HK-2 (cell line): Measurements from ENCODE around the gene CRISP2.
"Not testable (repeated sequence)": the region's sequence is repeated elsewhere in the genome, so short reads cannot be mapped to it uniquely, and the experiment has no call there.

Source experiments
- DNase-seq: peaks from one replicate; pipeline ENCODE4 v3.0.0-alpha.2; 2018; ENCODE audit not compliant: unreplicated experiment

CRISP2 gene

GRCh38 chr6:49713346-49713745, at the start of gene CRISP2:
TSS of gene CRISP2 (minus strand) at chr6:49713543. CDS start at chr6:49709196, 4,347 bp downstream.
- no peak for DNase-seq

GRCh38 chr6:49744259-49744658, 30.9 kb upstream of the CRISP2 start, which contains the start of gene CRISP3:
TSS of gene CRISP3 (minus strand) at chr6:49744388. CDS start at chr6:49744367, 21 bp downstream.
- no peak for DNase-seq

- no peak for DNase-seq
Observed at GRCh38 chr6:49743429-49743828, 30.1 kb upstream of the CRISP2 start.

GRCh38 chr6:49739423-49739822, 26.1 kb upstream of the CRISP2 start:
- DNase-seq: no peak

GRCh38 chr6:49736017-49736508, 22.7 kb upstream of the CRISP2 start:
- DNase-seq: no peak

GRCh38 chr6:49733680-49734079, 20.3 kb upstream of the CRISP2 start:
- DNase-seq: no peak

GRCh38 chr6:49732781-49733180, 19.4 kb upstream of the CRISP2 start:
- no peak for DNase-seq

- no peak for DNase-seq
Observed at GRCh38 chr6:49730251-49730650, 16.9 kb upstream of the CRISP2 start.

- DNase-seq: not testable (repeated sequence)
Observed at GRCh38 chr6:49723917-49724316, 10.6 kb upstream of the CRISP2 start.

- no peak for DNase-seq
Observed at GRCh38 chr6:49721297-49721696, 8.0 kb upstream of the CRISP2 start.

GRCh38 chr6:49720372-49720771, 7.0 kb upstream of the CRISP2 start:
- no peak for DNase-seq

- DNase-seq: no peak
Observed at GRCh38 chr6:49698478-49698877, 14.9 kb downstream of the CRISP2 start.

GRCh38 chr6:49693512-49693911, 19.8 kb downstream of the CRISP2 start:
- no peak for DNase-seq

- no peak for DNase-seq
Observed at GRCh38 chr6:49692534-49692933, 20.8 kb downstream of the CRISP2 start.

- DNase-seq: no peak
Observed at GRCh38 chr6:49676671-49677281, 36.6 kb downstream of the CRISP2 start.

- DNase-seq: no peak
Observed at GRCh38 chr6:49675816-49676215, 37.5 kb downstream of the CRISP2 start.

- no peak for DNase-seq
Observed at GRCh38 chr6:49668083-49668511, 45.2 kb downstream of the CRISP2 start.

- no peak for DNase-seq
Observed at GRCh38 chr6:49666930-49667757, 46.2 kb downstream of the CRISP2 start.

GRCh38 chr6:49666480-49666879, 46.9 kb downstream of the CRISP2 start:
- DNase-seq: no peak

GRCh38 chr6:49664817-49665216, 48.5 kb downstream of the CRISP2 start:
- no peak for DNase-seq

- DNase-seq: not testable (repeated sequence)
Observed at GRCh38 chr6:49664054-49664453, 49.3 kb downstream of the CRISP2 start.

- no peak for DNase-seq
Observed at GRCh38 chr6:49662892-49663261, 50.5 kb downstream of the CRISP2 start.
